GM18861 (cell line): ENCODE results near the gene CDCA4.
"Not testable (repeated sequence)": the region's sequence is repeated elsewhere in the genome, so short reads cannot be mapped to it uniquely, and the experiment has no call there.

ENCODE experiments used
- ATAC-seq: cut with Tn5 transposase; IDR thresholded peaks from one replicate; pipeline ENCODE4 v1.9.1; 2021; ENCODE audit not compliant: unreplicated experiment

CDCA4 gene

GRCh38 chr14:105034315-105035039 is 13.6 kb upstream of the CDCA4 start:
- no peak for ATAC-seq

DNA sequence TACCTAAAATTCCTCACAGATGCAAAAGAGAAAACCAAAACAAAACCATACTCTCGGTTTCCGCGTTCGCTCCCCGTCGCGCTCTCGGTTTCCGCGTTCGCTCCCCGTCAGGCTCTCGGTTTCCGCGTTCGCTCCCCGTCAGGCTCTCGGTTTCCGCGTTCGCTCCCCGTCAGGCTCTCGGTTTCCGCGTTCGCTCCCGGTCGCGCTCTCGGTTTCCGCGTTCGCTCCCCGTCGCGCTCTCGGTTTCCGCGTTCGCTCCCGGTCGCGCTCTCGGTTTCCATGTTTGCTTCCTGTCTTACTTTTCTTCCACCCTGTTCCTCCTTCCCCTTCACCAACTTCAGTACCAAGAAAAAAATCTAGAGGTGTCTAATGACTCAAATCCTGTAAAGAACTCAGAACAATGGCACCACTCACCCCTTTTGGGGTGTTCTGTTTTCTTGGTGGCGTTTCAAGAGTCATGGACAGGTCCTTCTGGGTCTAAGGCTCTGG is 12.6 kb upstream of the CDCA4 start:
- ATAC-seq = not testable (repeated sequence)

DNA sequence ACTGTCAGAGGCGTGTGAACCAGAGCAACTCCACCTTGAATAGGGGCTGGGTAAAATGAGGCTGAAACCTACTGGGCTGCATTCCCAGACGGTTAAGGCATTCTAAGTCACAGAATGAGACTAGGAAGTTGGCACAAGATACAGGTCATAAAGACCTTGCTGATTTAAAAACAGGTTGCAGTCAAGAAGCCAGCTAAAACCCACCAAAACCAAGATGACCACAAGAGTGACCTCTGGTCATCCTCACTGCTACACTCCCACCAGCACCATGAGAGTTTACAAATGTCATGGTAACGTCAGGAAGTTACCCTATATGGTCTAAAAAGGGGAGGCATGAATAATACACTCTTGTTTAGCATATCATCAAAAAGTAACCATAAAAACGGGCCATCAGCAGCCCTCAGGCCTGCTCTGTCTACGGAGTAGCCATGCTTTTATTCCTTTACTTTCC is 11.6 kb upstream of the CDCA4 start:
- ATAC-seq = not testable (repeated sequence)

- no peak for ATAC-seq
Observed at GRCh38 chr14:105030836-105031396, 10.0 kb upstream of the CDCA4 start.

GRCh38 chr14:105030194-105030593 is 9.3 kb upstream of the CDCA4 start:
- no peak for ATAC-seq

DNA sequence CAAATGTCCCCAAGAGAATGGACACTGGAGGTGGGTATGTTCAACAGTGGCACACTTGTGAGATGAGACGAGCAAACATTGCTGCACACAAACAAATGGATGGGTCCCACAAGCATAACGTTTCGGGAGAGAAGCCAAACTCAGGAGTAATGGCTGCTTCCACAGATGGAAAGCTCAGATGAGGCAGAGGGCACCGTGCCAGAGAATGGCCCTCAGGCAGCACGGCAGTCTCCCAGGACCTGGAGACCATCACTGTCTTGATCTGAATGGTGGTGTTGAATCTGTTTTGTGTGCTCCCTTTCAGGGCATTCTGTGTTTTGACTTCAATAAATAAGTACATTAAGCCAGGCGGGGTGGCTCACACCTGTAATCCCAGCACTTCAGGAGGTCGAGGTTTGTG is 8.5 kb upstream of the CDCA4 start:
- ATAC-seq = no peak

GRCh38 chr14:105028251-105028927 is 7.5 kb upstream of the CDCA4 start:
- no peak for ATAC-seq

DNA sequence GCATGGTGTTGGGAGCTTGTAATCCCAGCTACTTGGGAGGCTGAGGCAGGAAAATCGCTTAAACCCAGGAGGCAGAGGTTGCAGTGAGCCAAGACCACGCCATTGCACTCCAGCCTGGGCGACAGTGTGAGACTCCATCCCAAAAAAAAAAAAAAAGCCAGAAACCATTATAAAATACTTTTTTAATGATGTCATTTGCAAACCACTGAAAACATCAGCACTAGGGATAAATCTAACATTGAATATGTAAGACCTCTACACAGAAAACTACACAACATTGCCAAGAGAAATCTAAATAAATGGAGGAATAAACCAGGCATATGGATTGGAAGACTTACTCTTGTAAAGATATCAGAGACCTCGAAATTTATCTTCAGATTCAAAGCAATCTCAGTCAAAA is 6.8 kb upstream of the CDCA4 start:
- not testable (repeated sequence) for ATAC-seq

DNA sequence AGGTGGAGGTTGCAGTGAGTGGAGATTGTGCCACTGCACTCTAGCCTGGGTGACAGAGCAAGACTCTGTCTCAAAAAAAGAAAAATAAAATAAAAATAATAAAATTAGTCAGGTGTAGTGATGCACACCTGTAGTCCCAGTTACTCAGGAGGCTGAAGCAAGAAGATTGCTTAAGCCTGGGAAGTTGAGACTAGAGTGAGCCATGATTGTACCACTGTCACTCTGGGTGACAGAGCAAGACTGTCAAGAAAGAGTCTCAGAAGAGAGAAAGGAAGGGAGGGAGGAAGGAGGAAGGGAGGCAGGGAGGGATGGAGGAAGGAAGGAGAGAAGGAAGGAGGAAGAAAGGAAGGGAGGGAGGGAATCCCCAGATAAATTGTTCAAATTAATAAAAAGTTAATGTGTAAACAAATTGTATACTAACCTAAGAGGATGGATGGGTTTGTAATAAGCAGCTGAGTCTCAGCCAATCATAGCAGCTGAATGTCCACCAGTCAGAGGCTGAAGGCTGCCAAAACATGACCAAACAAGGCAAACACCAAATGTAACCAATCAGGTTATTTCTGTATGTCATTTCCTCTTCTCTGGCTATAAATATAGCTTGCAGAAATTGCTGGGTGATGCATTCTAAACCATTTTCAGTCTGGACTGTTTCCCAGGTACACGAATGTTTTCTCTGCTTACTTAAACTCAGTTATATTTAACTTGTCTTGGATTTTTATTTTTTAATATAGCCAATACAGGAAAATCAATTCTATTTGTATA is 6.1 kb upstream of the CDCA4 start:
- ATAC-seq = no peak

DNA sequence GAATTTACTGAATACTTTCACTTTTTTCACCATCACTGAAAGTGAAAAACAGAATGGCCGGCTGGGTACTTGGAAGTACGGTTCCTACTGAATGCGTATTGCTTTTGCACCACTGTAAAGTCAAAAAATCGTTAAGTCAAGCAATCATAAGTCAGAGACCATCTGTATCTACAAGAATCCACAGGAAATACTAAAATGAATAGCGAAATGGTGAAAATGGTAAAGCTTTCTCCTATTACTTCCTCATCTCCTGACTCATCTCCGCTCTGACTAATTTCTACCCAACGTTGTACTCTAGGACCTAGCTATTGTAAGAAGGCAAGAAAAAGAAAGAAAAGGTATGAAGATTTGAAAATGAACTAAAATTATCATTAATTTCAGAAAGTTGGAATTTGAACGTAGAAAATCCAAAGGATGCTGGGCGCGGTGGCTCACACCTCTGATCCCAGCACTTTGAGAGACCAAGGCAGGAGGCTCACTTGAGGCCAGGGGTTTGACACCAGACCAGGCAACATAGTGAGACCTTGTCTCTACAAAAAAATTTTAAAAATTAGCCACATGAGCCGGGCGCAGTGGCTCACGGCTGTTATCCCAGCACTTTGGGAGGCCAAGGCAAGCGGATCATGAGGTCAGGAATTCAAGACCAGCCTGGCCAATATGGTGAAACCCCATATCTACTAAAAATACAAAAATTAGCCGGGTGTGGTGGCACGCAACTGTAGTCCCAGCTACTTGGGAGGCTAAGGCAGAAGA is 5.3 kb upstream of the CDCA4 start:
- peak; percentile 31 for ATAC-seq

DNA sequence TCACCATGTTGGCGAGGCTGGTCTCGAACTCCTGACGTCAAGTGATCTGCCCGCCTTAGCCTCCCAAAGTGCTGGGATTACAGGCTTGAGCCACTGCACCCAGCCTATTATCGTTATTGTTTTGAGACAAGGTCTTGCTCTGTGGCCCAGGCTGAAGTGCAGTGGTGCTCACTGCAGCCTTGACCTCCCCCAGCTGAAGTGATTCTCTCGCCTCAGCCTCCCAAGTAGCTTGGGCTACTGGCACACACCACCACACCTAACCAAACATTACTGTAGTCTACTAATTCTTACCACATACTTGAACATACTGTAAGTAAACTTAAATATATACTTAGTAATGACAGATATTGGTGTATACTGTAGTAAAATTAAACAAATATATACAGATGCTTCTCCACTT is 4.5 kb upstream of the CDCA4 start:
- no peak for ATAC-seq

DNA sequence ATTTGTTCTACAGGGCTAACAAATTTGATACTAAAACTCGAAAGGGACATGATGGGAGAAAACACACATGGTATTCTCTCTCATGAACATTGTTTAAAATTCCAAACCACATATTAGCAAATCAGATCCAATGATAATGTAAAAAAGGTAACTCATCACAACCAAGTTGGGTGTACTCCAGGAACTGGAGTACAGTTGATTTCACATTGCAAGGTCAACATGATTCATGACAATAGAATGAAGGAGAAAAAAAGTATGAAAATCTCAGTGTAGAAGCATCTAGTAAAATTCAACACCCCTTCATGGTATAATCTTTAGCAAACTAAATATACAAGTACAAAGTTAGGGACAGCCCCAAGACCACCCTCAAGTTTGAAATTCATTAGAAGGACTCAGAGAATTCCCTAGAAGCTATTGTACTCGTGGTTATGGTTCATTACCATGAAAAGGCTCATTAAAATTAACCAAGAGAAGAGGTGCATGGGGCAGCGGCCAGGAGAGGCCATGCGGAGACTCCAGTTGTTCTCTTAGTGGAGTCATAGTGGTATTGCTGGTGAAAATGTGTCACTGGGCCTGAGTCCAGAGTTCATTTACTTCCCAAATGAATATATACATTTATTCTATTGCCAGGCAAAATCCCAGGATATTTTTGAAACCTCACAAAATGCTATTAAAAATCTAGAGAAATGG is 3.1 kb upstream of the CDCA4 start:
- ATAC-seq = no peak

DNA sequence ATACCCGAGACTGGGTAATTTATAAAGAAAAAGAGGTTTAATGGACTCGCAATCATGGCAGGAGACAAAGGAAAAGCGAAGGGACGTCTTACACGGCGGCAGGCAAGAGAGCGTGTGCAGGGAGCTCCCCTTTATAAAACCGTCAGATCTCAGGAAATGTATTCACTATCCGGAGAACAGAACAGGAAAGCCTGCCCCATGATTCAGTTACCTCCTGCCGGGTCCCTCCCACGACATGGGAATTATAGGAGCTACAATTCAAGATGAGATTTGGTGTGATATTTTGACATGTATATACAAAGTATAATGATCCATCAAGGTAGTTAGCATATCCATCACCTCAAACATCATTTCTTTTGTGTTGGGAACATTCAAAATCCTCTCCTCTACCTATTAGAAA is 2.3 kb upstream of the CDCA4 start:
- ATAC-seq = no peak

GRCh38 chr14:105022276-105022670 is 1.4 kb upstream of the CDCA4 start:
- no peak for ATAC-seq

DNA sequence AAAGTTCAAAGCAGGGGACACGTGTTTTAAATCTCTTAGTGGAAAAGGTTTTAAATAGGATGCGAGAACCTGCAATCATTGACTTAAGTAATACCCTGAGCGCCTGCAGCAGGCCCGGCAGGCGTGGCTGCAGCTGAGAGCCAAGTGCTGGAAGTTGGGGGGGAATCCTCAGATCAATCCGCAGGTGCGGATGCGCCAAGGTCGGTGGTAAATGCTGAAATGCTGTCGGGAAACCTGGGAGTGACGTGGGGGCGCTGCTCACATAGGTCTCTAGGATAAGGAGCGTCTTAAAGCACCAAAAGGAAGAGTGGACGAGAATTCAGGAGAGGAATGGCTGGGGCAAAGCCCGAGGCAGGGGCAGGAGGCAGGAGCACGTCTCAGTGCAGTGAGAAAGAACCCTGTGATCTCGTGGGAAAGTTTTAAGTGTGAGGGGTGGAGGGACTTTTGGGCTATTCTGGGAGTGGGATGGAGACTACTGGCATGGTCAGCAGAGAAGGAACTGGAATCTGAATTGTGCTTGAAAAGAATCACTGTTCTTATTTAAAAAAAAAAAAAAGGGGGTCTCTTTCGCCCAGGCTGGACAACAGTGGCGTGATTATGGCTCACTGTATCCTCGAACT is 883 bp upstream of the CDCA4 start:
- ATAC-seq = no peak

DNA sequence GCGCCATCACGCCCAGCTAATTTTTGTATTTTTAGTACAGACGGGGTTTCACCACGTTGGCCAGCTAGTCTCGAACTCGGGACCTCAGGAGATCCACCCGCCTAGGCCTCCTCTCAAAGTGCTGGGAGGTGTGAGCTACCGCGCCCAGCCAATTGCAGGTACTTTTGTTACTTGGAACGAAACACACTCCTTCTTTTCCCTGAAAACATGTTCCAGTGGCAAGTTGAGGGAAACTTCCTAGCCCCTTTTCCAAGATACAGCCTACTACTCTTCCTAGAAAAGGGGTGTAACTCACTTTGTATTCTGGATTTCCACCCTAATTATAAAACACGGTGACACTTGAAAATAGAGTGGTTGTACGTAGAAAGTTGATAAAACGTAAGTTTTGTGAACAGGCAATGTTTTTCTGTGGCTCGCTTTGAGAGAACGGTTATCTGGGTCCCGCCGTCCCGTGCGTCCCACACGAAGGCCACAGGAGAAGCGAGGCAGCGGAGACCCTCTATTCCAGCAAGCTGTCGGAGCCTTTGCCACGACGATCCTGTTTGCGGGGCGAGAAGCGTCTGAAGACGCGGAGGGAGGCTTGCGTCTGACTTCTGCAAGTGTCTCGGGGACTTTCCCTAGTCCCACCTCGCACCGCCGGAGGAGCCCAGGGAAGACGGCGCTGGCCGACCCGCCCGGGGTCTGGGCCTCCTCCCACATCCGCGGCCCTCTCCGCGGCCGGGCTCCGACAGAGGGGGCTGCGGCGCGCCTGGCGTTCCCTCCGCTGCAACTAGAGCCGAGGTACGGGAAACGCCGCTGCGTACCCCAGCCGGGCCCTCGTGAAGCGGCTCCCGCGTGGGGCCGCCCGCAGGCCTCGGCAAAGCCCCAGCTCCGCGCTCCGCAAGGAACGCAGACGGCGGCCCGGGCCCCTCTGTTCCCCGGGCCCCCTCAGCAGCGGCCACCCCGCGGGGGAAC is 745 bp downstream of the CDCA4 start:
- ATAC-seq = peak; percentile 20

DNA sequence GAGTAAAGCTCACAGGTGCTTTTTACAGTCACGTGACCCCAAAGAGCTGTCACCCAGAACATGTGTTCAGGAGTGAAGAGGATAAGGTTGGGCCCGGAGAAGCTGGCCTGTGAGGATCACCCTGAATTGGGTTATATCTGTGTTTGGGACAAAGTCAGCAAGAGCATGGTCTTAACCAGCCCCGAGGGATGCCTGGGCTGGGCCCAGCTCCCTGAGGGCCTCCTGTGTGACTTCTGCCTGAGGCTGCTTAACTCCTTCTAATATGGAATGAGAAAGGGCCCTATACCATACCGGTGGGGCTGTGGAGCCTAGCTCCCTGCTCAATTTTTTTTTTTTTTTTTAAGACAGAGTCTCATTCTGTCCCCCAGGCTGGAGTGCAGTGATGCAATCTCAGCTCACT is 2.5 kb downstream of the CDCA4 start:
- no peak for ATAC-seq

- ATAC-seq = no peak
Observed at GRCh38 chr14:105015905-105016304, 5.0 kb downstream of the CDCA4 start.

DNA sequence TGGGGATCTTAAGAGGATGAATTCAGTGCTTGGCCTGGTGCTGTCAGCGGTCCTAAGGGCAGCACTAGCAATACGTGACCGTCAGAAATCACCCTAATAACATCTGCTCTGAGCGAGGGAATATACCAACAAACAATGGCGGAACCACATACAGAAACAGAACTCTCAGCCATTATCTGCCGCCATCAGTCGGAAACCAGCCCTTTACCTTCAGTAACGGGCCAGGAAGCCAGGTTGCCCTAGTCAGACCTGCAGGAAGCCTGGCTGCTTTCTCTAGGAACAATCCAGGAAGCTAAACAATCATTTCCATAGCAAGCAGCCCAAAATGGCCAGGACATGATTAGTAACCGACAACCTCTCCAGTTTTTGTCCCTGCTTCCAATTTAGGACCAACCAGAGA is 5.6 kb downstream of the CDCA4 start:
- ATAC-seq = no peak
